HG02943 (cell line): ENCODE results near the gene TMPO.
A peak's percentile ranks its signal among the peaks of the same experiment; 100 is the strongest.
"Not testable (repeated sequence)": the region's sequence is repeated elsewhere in the genome, so short reads cannot be mapped to it uniquely, and the experiment has no call there.

ENCODE experiments used
- ATAC-seq: cut with Tn5 transposase; IDR thresholded peaks from one replicate; pipeline ENCODE4 v1.9.1; 2021; ENCODE audit warnings: mild to moderate bottlenecking, low read depth, moderate library complexity; ENCODE audit not compliant: unreplicated experiment

Gene TMPO

DNA sequence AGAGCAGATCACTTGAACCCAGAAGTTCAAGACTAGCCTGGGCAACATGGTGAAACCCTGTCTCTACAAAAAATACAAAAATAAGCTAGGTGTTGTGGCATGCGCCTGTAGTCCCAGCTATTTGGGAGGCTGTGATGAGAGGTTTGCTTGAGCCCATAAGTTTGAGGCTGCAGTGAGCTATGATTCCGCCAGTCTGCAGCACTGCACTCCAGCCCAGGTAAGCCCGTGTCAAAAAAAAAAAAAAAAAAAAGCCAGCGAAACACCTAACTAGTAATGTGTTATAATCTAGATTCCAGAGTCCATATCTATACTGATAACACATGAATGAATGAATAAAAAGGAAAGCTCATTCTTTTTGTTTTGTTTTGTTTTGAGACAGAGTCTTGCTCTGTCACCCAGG lies 59.6 kb downstream of the TMPO start:
- ATAC-seq: no peak

DNA sequence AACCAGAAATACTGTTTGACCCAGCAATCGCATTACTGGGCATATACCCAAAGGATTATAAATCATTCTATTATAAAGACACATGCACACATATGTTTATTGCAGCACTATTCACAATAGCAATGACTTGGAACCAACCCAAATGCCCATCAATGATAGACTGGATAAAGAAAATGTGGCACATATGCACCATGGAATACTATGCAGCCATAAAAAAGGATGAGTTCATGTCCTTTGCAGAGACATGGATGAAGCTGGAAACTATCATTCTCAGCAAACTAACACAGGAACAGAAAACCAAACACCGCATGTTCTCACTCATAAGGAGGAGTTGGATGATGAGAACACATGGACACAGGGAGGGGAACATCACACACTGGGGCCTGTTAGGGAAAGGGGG lies 61.4 kb downstream of the TMPO start:
- ATAC-seq: not testable (repeated sequence)

DNA sequence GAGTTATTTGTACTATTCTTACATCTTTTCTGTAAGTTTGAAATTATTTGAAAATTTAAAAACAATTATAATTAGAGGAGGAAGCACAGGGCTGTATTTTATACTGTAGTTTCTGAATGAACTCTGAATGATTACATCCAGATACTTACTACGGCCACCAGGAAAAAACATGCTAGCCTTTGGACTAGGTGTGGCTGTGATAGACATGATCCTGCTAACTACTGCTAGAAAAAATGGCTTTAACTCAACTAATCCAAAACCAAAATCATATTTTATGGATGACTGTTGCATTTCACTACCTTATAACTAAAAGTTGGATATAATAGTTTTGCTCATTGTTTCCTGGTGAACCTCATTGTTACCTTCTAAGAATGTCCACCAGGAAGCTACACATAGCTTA lies 63.0 kb downstream of the TMPO start:
- ATAC-seq: no peak

GRCh38 chr12:98578821-98579220 lies 63.4 kb downstream of the TMPO start:
- no peak for ATAC-seq

- no peak for ATAC-seq
These were observed 64.0 kb downstream of the TMPO start for GRCh38 chr12:98579347-98579746.

GRCh38 chr12:98579835-98580234 lies 64.4 kb downstream of the TMPO start:
- no peak for ATAC-seq

DNA sequence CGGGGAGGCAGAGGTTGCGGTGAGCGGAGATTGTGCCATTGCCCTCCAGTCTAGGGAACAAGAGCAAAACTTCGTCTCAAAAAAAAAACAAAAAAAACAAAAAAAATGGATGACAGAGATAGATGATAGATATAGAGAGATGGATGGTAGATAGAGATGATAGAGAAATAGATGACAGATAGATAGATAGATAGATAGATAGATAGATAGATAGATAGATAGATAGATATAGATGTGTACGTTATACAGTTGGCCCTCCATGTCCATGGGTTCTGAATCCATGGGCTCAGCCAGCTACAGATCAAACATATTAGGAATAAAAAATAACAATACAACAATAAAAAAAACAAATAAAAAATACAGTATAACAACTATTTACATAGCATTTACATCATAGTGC lies 65.3 kb downstream of the TMPO start:
- ATAC-seq: no peak

DNA sequence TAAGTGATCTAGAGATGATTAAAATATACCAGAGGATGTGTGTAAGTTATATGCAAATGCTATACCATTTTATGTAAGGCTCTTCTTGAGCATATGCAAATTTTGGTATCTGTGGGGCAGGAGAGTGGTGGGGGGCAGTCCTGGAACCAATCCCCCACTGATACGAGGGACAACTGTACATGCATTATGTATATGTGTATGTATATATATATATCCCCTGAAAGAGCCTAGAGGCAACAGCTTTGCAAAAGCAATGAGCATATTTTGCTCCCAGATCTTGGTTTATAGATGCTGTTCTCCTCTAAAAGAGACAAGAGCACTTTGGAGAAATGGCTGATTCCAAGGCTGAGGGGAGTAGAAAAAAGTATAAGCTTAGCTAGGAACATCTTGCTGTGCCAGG lies 65.7 kb downstream of the TMPO start:
- ATAC-seq: no peak

- ATAC-seq: no peak
These were observed 66.7 kb downstream of the TMPO start for GRCh38 chr12:98582093-98582492.

DNA sequence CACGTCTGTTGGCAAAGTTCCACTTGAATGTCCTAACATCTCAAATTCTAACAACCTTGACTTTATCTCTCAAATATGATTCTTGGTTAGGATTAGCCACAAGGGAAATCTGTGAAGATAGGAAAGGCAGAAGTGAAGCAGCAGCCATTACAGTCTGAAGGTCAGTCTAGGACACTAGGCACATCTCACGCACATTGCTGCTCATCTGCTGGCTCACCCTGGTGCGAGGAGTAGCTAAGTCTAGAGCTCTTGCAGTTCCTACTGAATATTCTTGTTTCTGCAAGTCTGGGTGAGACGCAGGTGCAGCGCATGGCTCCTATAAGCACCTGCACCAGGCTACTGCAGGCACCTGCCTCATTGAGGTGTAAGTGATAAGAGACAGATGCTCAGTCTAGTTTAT lies 71.7 kb downstream of the TMPO start:
- ATAC-seq: no peak

- ATAC-seq: no peak
These were observed 75.8 kb downstream of the TMPO start for GRCh38 chr12:98591209-98591608.

DNA sequence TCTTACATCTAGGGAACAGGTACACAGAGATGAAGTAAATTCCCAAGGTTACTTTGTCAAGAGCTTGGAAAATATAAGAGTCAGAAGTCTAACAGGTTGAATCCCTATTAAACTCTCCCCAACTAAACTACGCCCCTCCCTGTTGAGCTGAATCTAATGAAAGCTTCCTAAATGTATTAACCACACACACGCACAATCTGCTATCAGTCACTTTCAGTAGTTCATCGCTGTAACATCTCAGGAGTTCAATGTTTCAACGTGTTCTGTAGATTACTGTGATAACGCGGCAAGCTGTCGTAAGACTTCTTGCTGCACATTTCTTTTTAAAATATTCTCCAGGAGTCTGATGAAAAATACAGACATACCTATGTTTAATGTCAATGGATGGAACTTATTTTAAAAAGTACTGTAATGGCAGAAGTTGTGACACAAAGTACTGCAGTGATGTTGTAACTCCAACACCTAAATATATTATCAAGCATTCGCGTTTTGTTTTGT lies 77.5 kb downstream of the TMPO start:
- no peak for ATAC-seq

- peak; percentile 98 for ATAC-seq
These were observed 78.1 kb downstream of the TMPO start, which contains the start of gene SLC25A3 for GRCh38 chr12:98593351-98594049. SLC25A3 (plus strand) TSS chr12:98593686; CDS start chr12:98593979, 293 bp downstream.

DNA sequence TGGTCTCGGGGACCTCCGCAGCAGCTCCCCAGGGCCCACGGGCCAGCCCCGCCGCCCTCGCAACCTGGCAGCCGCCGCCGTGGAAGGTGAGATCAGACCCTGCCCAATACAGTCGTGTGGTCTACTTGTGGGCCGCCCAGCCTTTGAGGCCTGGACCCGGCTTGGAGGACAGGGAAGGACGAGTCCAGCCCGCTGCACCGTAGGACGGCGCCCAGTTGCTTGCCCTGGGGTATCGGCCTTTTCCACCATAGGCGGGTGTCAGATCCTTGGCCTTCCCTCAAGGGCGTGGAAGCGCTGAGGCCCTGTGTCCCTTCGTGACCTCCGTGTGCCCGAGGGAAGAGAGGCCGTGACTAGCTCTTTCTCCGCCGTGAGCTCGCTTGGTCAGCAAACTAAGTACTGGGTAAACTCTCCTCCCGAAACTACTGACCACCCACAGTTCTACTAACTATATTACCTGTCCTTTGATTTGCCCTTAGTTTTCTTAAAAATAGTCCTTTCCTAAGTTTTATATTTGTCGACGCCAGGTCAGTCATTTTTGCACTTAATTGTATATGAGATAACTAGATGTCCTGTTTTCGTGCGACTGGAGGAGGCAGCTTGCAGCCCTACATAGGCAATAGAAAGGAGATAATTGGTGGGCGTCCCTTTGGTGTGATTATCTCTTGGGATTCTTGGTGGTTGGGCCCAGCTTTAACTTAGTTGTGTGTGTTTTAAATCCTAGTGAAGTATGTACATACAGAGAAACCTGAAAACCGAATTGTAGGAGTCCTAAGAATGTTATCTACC lies 78.9 kb downstream of the TMPO start:
- ATAC-seq: peak; percentile 6

- no peak for ATAC-seq
These were observed 80.0 kb downstream of the TMPO start for GRCh38 chr12:98595243-98595988.

DNA sequence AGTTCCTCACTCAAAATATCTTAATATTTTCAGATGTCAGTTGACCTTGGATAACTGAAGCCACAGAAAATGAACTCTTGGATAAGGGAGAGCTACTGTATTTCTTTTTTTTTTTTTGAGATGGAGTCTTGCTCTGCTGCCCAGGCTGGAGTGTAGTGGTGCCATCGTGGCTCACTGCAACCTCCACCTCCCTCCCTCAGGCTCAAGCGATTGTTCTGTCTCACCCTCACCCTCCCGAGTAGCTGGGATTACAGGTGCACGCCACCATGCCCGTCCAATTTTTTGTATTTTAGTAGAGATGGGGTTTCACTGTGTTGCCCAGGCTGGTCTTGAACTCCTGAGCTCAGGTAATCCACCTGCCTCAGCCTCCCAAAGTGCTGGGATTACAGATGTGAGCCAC lies 81.9 kb downstream of the TMPO start:
- ATAC-seq: not testable (repeated sequence)
